Epithelial cell of esophagus (primary cell): ENCODE results near the gene KNG1.

ENCODE experiments used
- DNase-seq: peaks from one replicate; pipeline ENCODE4 v3.0.0; 2010; ENCODE audit warnings: low read depth
- H3K4me3 ChIP-seq: 2 replicates; pipeline ENCODE4 v1.5.1; 2011; ENCODE audit warnings: mild to moderate bottlenecking, low read length, control low read depth
- CTCF ChIP-seq: IDR thresholded peaks from 2 replicates; pipeline ENCODE4 v1.5.1; 2011; ENCODE audit warnings: low read depth, mild to moderate bottlenecking, low read length, control low read depth, inconsistent platforms; ENCODE audit not compliant: insufficient read depth; ENCODE audit errors: missing control alignments

Gene KNG1

GRCh38 chr3:186757686-186758220 lies 40.6 kb downstream of the KNG1 start:
- no peak for DNase-seq
- no peak for TF ChIP-seq CTCF
- H3K4me3 ChIP-seq: no peak overlapping the region

GRCh38 chr3:186759231-186759930 lies 42.2 kb downstream of the KNG1 start:
- TF ChIP-seq CTCF: no peak
- peak; percentile 24 for DNase-seq
- H3K4me3 ChIP-seq: no peak overlapping the region

GRCh38 chr3:186760141-186760833 lies 43.1 kb downstream of the KNG1 start:
- H3K4me3 ChIP-seq: no peak overlapping the region
- TF ChIP-seq CTCF: peak; percentile 31
- peak; percentile 97 for DNase-seq

- H3K4me3 ChIP-seq: no peak overlapping the region
- DNase-seq: no peak
- TF ChIP-seq CTCF: no peak
Observed at GRCh38 chr3:186760897-186761447, 43.8 kb downstream of the KNG1 start.

- no peak for DNase-seq
- peak overlapping the region; percentile 20 for H3K4me3 ChIP-seq
Observed at GRCh38 chr3:186772281-186772694, 55.1 kb downstream of the KNG1 start.

More at GRCh38 chr3:186772281-186772694, 55.1 kb downstream of the KNG1 start:
- no peak for TF ChIP-seq CTCF
